ENCODE measurements around the gene TRIM67.

Gene TRIM67

GRCh38 chr1:231199868-231200267 lies 38.0 kb downstream of the TRIM67 start:
- Histone ChIP-seq H3K27me3 (ENCODE audit: insufficient read depth, low read depth) (no peaks in the 10 kb centered on the region), H3K4me2 (no peak overlapping the region), H4K20me1 (ENCODE audit: insufficient read depth) (no peaks in the 10 kb centered on the region)

GRCh38 chr1:231200388-231201031 lies 38.7 kb downstream of the TRIM67 start:
- H3K4me3 ChIP-seq (IDR thresholded peaks at IDR 0.05; ENCODE audit: insufficient read depth, low read depth, low read length): no peak overlapping the region
- no peaks in the 10 kb centered on the region for H4K20me1 ChIP-seq (ENCODE audit: insufficient read depth)
- no peak for TF ChIP-seq CTCF (conservative IDR thresholded peaks at IDR 0.05; ENCODE audit: low read depth, low read length)
- H3K27ac ChIP-seq: no peak overlapping the region
- no peaks in the 10 kb centered on the region for H3K79me2 ChIP-seq (ENCODE audit: insufficient read depth, low read depth)
- no peaks in the 10 kb centered on the region for H3K36me3 ChIP-seq (ENCODE audit: insufficient read depth)
- no peak overlapping the region for H3K4me2 ChIP-seq
- H3K9ac ChIP-seq: no peak overlapping the region
- no peaks in the 10 kb centered on the region for H3K4me1 ChIP-seq (ENCODE audit: low read depth, poor library complexity, severe bottlenecking)
- H3K27me3 ChIP-seq (ENCODE audit: insufficient read depth, low read depth): no peaks in the 10 kb centered on the region
- H2AFZ ChIP-seq (ENCODE audit: low read depth): no peak overlapping the region

More at GRCh38 chr1:231199868-231200267, 38.0 kb downstream of the TRIM67 start:
- no peak overlapping the region for H3K4me3 ChIP-seq (IDR thresholded peaks at IDR 0.05; ENCODE audit: insufficient read depth, low read depth, low read length)
- no peak overlapping the region for H3K27ac ChIP-seq
- no peak overlapping the region for H3K9ac ChIP-seq
- TF ChIP-seq CTCF (conservative IDR thresholded peaks at IDR 0.05; ENCODE audit: low read depth, low read length): no peak
- no peaks in the 10 kb centered on the region for H3K79me2 ChIP-seq (ENCODE audit: insufficient read depth, low read depth)
- no peaks in the 10 kb centered on the region for H3K36me3 ChIP-seq (ENCODE audit: insufficient read depth)
- H2AFZ ChIP-seq (ENCODE audit: low read depth): no peak overlapping the region
- H3K4me1 ChIP-seq (ENCODE audit: low read depth, poor library complexity, severe bottlenecking): no peaks in the 10 kb centered on the region

- no peak overlapping the region for H3K4me2 ChIP-seq
- no peak overlapping the region for H3K9ac ChIP-seq
- no peaks in the 10 kb centered on the region for H3K27me3 ChIP-seq (ENCODE audit: insufficient read depth, low read depth)
- H4K20me1 ChIP-seq (ENCODE audit: insufficient read depth): no peaks in the 10 kb centered on the region
- H3K27ac ChIP-seq: no peak overlapping the region
- H3K79me2 ChIP-seq (ENCODE audit: insufficient read depth, low read depth): no peaks in the 10 kb centered on the region
- H2AFZ ChIP-seq (ENCODE audit: low read depth): no peak overlapping the region
- no peak for TF ChIP-seq CTCF (conservative IDR thresholded peaks at IDR 0.05; ENCODE audit: low read depth, low read length)
- no peak overlapping the region for H3K4me3 ChIP-seq (IDR thresholded peaks at IDR 0.05; ENCODE audit: insufficient read depth, low read depth, low read length)
- H3K4me1 ChIP-seq (ENCODE audit: low read depth, poor library complexity, severe bottlenecking): no peaks in the 10 kb centered on the region
- H3K36me3 ChIP-seq (ENCODE audit: insufficient read depth): no peaks in the 10 kb centered on the region
Observed at GRCh38 chr1:231201375-231201978, 39.6 kb downstream of the TRIM67 start.

- H3K4me3 ChIP-seq (IDR thresholded peaks at IDR 0.05; ENCODE audit: insufficient read depth, low read depth, low read length): no peak overlapping the region
Observed at GRCh38 chr1:231201979-231202633, 40.2 kb downstream of the TRIM67 start.

More at GRCh38 chr1:231201979-231202633, 40.2 kb downstream of the TRIM67 start:
- Histone ChIP-seq H2AFZ (ENCODE audit: low read depth) (no peak overlapping the region), H3K36me3 (ENCODE audit: insufficient read depth) (no peaks in the 10 kb centered on the region), H3K9ac (no peak overlapping the region), H3K4me1 (ENCODE audit: low read depth, poor library complexity, severe bottlenecking) (no peaks in the 10 kb centered on the region), H3K27me3 (ENCODE audit: insufficient read depth, low read depth) (no peaks in the 10 kb centered on the region), H3K4me2 (no peak overlapping the region), H3K79me2 (ENCODE audit: insufficient read depth, low read depth) (no peaks in the 10 kb centered on the region), H4K20me1 (ENCODE audit: insufficient read depth) (no peaks in the 10 kb centered on the region), H3K27ac (no peak overlapping the region)
- TF ChIP-seq CTCF (conservative IDR thresholded peaks at IDR 0.05; ENCODE audit: low read depth, low read length): no peak
